ENCODE results near the gene KLF6. TPM values are rescaled to one million over a fixed set of nuclear protein-coding genes. Genes with fewer than 3 reads are reported as not detected.
A peak's percentile ranks its signal among the peaks of the same experiment; 100 is the strongest.

The KLF6 gene
- total RNA-seq, 3 donors from 2014 or later (not counting 1 experiment from before 2014, with no cell fraction given) = 1,044 to 1,768 (median 1,056) TPM

GRCh38 chr10:3779158-3779741 is 5.8 kb downstream of the KLF6 start:
- Histone ChIP-seq H3K9me3 (ENCODE audit: control insufficient read depth, insufficient read depth, low read length) (no peaks in the 10 kb centered on the region), H3K4me3 (ENCODE audit: low read length) (no peak overlapping the region), H3K27me3 (ENCODE audit: control insufficient read depth, insufficient read depth, low read length) (no peaks in the 10 kb centered on the region), H3K27ac (ENCODE audit: low read length) (peak overlapping the region; percentile 87), H3K36me3 (ENCODE audit: control insufficient read depth, insufficient read depth, low read length) (peaks cover 74% of the 10 kb centered on the region), H3K4me1 (ENCODE audit: control insufficient read depth, insufficient read depth, low read length) (peaks cover 64% of the 10 kb centered on the region)
- intact Hi-C loops (cut with micrococcal nuclease) = loop anchor here (10.0 kb wide), 1 partner anchor 456 kb away; no protein-coding TSS in a partner anchor
- Mint-ChIP-seq H3K36me3 (peaks cover 66% of the 10 kb centered on the region), H3K27me3 (ENCODE audit: low read depth in 2 of 2) (peaks cover 0 to 4% of the 10 kb centered on the region in 2 donors), H3K27ac (peak overlapping the region; percentile 100), H3K4me1 (peaks cover 94% of the 10 kb centered on the region in 2 donors), H3K4me3 (peak overlapping the region; percentile 99), H3K9me3 (no peaks in the 10 kb centered on the region)
- ATAC-seq (no peak), DNase-seq (peak in 1 of 2 donors; percentile 38)
- TF ChIP-seq CTCF (IDR thresholded peaks at IDR 0.05) = no peak
- 64% methylated on average over 14 of the region's 14 CpGs for WGBS (ENCODE audit: insufficient coverage)

DNA sequence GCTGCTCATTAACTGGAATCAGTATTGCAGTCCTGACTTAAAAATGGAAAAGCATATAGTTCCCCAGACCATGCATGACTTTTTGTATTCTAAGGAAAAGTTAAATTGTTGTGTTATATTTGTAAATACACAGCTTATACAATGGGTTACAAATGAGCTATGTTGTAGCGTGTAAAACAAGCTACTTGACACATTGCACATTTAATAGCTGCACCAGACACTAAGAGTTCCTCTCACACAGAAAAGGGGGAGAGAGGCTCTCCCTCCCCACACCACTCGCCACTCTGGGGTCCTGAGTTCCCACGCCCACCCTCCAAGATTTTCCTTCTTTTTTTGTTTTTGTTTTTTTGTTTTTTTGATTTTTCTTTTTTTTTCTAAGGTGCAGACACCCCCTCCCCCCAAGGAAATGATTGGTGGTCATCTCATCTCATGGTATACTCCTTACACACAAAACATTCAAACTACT is 6.3 kb downstream of the KLF6 start:
- Mint-ChIP-seq H3K36me3 (peaks cover 61% of the 10 kb centered on the region), H3K27me3 (ENCODE audit: low read depth in 2 of 2) (no peaks in the 10 kb centered on the region), H3K9me3 (no peaks in the 10 kb centered on the region), H3K4me3 (peak overlapping the region; percentile 99), H3K4me1 (peaks cover 90 to 94% of the 10 kb centered on the region in 2 donors), H3K27ac (peak overlapping the region; percentile 100)
- Histone ChIP-seq H3K36me3 (ENCODE audit: control insufficient read depth, insufficient read depth, low read length) (peaks cover 77% of the 10 kb centered on the region), H3K4me3 (ENCODE audit: low read length) (no peak overlapping the region), H3K9me3 (ENCODE audit: control insufficient read depth, insufficient read depth, low read length) (no peaks in the 10 kb centered on the region), H3K27me3 (ENCODE audit: control insufficient read depth, insufficient read depth, low read length) (no peaks in the 10 kb centered on the region), H3K4me1 (ENCODE audit: control insufficient read depth, insufficient read depth, low read length) (peaks cover 67% of the 10 kb centered on the region), H3K27ac (ENCODE audit: low read length) (peak overlapping the region; percentile 8)
- intact Hi-C loops (cut with micrococcal nuclease) = loop anchor here (10.0 kb wide), 1 partner anchor 456 kb away; no protein-coding TSS in a partner anchor
- WGBS (ENCODE audit: insufficient coverage) = no CpG with 5 or more reads among the region's 3 CpGs
- no peak for TF ChIP-seq CTCF (IDR thresholded peaks at IDR 0.05)
- DNase-seq = peak in 1 of 2 donors; percentile 25
- ATAC-seq = no peak

DNA sequence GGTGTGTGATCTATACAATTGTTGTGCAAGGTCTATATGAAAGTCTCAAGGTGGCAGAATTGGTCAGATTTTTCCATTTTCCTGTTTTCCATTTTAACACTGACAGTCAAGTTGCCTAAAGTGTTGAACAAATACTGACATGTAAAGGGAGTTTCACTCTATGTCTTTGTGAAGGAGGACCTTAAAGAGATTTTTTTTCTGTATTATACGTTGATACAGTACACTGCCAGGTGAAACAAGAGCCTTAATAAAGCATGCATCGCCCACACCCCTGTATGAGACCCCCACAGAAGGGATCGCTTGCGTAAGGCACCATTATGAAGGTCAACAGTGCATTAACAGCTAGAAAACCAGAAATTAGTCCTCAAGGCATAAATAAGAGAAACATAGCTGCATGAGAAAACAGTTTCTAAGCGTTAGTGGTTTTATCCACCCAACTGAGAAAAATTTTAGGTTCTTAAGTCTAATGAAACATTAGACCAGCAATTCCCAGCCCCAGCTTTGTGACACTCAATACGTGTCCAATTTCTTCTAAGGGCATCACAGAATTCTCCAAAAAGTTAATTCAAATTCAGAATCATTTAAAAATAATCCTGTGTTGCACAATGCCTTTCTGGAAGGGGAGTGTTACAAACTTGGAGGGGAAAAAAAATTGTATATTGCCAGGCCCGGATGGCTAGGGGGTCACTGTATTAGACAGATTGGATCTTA is 6.9 kb downstream of the KLF6 start:
- Histone ChIP-seq H3K9me3 (ENCODE audit: control insufficient read depth, insufficient read depth, low read length) (no peaks in the 10 kb centered on the region), H3K36me3 (ENCODE audit: control insufficient read depth, insufficient read depth, low read length) (peaks cover 77% of the 10 kb centered on the region), H3K27ac (ENCODE audit: low read length) (peak overlapping the region; percentile 26), H3K4me3 (ENCODE audit: low read length) (no peak overlapping the region), H3K27me3 (ENCODE audit: control insufficient read depth, insufficient read depth, low read length) (no peaks in the 10 kb centered on the region), H3K4me1 (ENCODE audit: control insufficient read depth, insufficient read depth, low read length) (peaks cover 67% of the 10 kb centered on the region)
- DNase-seq (peak in 1 of 2 donors; percentile 39), ATAC-seq (no peak)
- Mint-ChIP-seq H3K4me1 (peaks cover 84 to 91% of the 10 kb centered on the region in 2 donors), H3K4me3 (peak overlapping the region; percentile 99), H3K27ac (peak overlapping the region; percentile 100), H3K36me3 (peaks cover 55% of the 10 kb centered on the region), H3K27me3 (ENCODE audit: low read depth in 2 of 2) (no peaks in the 10 kb centered on the region), H3K9me3 (no peaks in the 10 kb centered on the region)
- WGBS (ENCODE audit: insufficient coverage) = 65% methylated on average over 7 of the region's 7 CpGs
- TF ChIP-seq CTCF (IDR thresholded peaks at IDR 0.05) = no peak
- intact Hi-C loops (cut with micrococcal nuclease) = loop anchor here (2.0 to 10.0 kb wide), 2 partner anchors 19 to 457 kb away; no protein-coding TSS in a partner anchor

Data from natural killer cell (primary cell).